ENCODE data around the gene APLP2.

The APLP2 gene

GRCh38 chr11:130052567-130052966, 17.1 kb upstream of the APLP2 start:
- no peak for TF ChIP-seq CTCF (IDR thresholded peaks at IDR 0.05; ENCODE audit: insufficient read depth, missing control alignments)
- FAIRE-seq (no peak), DNase-seq (ENCODE audit: insufficient read length, low spot score) (no peak)

GRCh38 chr11:130054966-130055365, 14.7 kb upstream of the APLP2 start:
- TF ChIP-seq CTCF (IDR thresholded peaks at IDR 0.05; ENCODE audit: insufficient read depth, missing control alignments) = no peak
- no peak for FAIRE-seq
- no peak for DNase-seq (ENCODE audit: insufficient read length, low spot score)

- DNase-seq (ENCODE audit: insufficient read length, low spot score) (no peak), FAIRE-seq (no peak)
- TF ChIP-seq CTCF (IDR thresholded peaks at IDR 0.05; ENCODE audit: insufficient read depth, missing control alignments) = no peak
Observed at GRCh38 chr11:130055617-130056016, 14.1 kb upstream of the APLP2 start.

GRCh38 chr11:130061017-130061416, 8.7 kb upstream of the APLP2 start:
- no peak for DNase-seq (ENCODE audit: insufficient read length, low spot score)
- no peak for FAIRE-seq
- TF ChIP-seq CTCF (IDR thresholded peaks at IDR 0.05; ENCODE audit: insufficient read depth, missing control alignments) = no peak

GRCh38 chr11:130062026-130062425, 7.7 kb upstream of the APLP2 start:
- TF ChIP-seq CTCF (IDR thresholded peaks at IDR 0.05; ENCODE audit: insufficient read depth, missing control alignments) = no peak
- DNase-seq (ENCODE audit: insufficient read length, low spot score) = no peak
- no peak for FAIRE-seq

GRCh38 chr11:130063451-130063850, 6.2 kb upstream of the APLP2 start:
- no peak for TF ChIP-seq CTCF (IDR thresholded peaks at IDR 0.05; ENCODE audit: insufficient read depth, missing control alignments)
- DNase-seq (ENCODE audit: insufficient read length, low spot score) = no peak
- no peak for FAIRE-seq

- DNase-seq (ENCODE audit: insufficient read length, low spot score) (no peak), FAIRE-seq (no peak)
- TF ChIP-seq CTCF (IDR thresholded peaks at IDR 0.05; ENCODE audit: insufficient read depth, missing control alignments) = no peak
Observed at GRCh38 chr11:130064596-130064995, 5.1 kb upstream of the APLP2 start.

All from D721Med (cell line).